ENCODE measurements around the gene ACTR3C.
"Not testable (repeated sequence)": the region's sequence is repeated elsewhere in the genome, so short reads cannot be mapped to it uniquely, and the experiment has no call there.

- TF ChIP-seq, protein P1, sequence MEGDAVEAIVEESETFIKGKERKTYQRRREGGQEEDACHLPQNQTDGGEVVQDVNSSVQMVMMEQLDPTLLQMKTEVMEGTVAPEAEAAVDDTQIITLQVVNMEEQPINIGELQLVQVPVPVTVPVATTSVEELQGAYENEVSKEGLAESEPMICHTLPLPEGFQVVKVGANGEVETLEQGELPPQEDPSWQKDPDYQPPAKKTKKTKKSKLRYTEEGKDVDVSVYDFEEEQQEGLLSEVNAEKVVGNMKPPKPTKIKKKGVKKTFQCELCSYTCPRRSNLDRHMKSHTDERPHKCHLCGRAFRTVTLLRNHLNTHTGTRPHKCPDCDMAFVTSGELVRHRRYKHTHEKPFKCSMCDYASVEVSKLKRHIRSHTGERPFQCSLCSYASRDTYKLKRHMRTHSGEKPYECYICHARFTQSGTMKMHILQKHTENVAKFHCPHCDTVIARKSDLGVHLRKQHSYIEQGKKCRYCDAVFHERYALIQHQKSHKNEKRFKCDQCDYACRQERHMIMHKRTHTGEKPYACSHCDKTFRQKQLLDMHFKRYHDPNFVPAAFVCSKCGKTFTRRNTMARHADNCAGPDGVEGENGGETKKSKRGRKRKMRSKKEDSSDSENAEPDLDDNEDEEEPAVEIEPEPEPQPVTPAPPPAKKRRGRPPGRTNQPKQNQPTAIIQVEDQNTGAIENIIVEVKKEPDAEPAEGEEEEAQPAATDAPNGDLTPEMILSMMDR (IDR thresholded peaks at IDR 0.05) = not testable (repeated sequence)
- not testable (repeated sequence) for TF ChIP-seq POLR2A (IDR thresholded peaks at IDR 0.05; ENCODE audit: low read depth); POLR2AphosphoS5 (IDR thresholded peaks at IDR 0.05); EP300 (IDR thresholded peaks at IDR 0.05)
Observed at GRCh38 chr7:150288816-150289215, 34.5 kb downstream of the ACTR3C start.
